Ovary (tissue), 9 donors: ENCODE measurements around the gene NINJ1. TPM values are rescaled to one million over a fixed set of nuclear protein-coding genes. Genes with fewer than 3 reads are reported as not detected.

ENCODE experiments used
- DNase-seq, 5 donors: peaks; one replicate each; pipeline ENCODE4 v3.0.0-alpha.2; 2019 to 2020
- H3K27ac ChIP-seq, 2 donors: fragments of 200-600 bp; one replicate each; pipeline versions ENCODE4 v1.5.1 to v1.8.0; 2019 to 2022
- H3K27me3 ChIP-seq: fragments of 200-600 bp; one replicate; pipeline ENCODE4 v1.8.0; 2022
- H3K36me3 ChIP-seq: fragments of 200-600 bp; sonication (generic); one replicate; pipeline ENCODE4 v1.5.1; 2019
- H3K4me1 ChIP-seq: one replicate; pipeline ENCODE4 v1.8.1; 2013; ENCODE audit warnings: mild to moderate bottlenecking, moderate library complexity; ENCODE audit not compliant: insufficient read depth
- H3K4me3 ChIP-seq: fragments of 200-600 bp; sonication (generic); one replicate; pipeline ENCODE4 v1.5.1; 2017
- H3K9me3 ChIP-seq, 2 donors: fragments of 200-600 bp in 1 of 2; sonication (generic) in 1 of 2; one replicate each; pipeline versions ENCODE4 v1.5.1 to v1.8.1; 2013 to 2019; ENCODE audit warnings: mild to moderate bottlenecking in 1 of 2, moderate library complexity in 1 of 2
- CTCF ChIP-seq, 3 donors: fragments of 450-650 bp in 2 of 3; fragments of 200-600 bp in 1 of 3; IDR thresholded peaks; one replicate each; pipeline versions ENCODE4 v1.5.1 to v1.8.0; 2016 to 2022; ENCODE audit warnings: antibody characterized with exemption in 3 of 3, mild to moderate bottlenecking in 1 of 3
- EP300 ChIP-seq: sonication (generic); formaldehyde crosslinking; IDR thresholded peaks from one replicate; pipeline ENCODE4 v1.6.1; 2017; ENCODE audit warnings: antibody characterized with exemption
- POLR2A ChIP-seq: fragments of 450-650 bp; IDR thresholded peaks from one replicate; pipeline ENCODE4 v1.6.1; 2017; ENCODE audit warnings: antibody characterized with exemption, mild to moderate bottlenecking, moderate library complexity
- WGBS, 3 donors: extraction: QIAGEN DNeasy Blood & Tissue Kit in 1 of 3; methylation state at CpG; one replicate each; pipeline versions ENCODE4 v1.1.5 to v1.1.7; 2013 to 2017; 5-methylcytosine and 5-hydroxymethylcytosine counted together
- intact Hi-C, 4 donors: fragments of 100-400 bp; cut with DNase I; formaldehyde crosslinking; loops; one replicate each; pipeline versions ENCODE4 v1.11.0 to v1.15.1; 2022 to 2023
- polyA plus RNA-seq, 2 donors: library from polyadenylated mRNA; stranded (reverse); fragments of 200-250 nt in 1 of 2; fragments of 350-450 nt in 1 of 2; fragmentation: Illumina TruSeq in 1 of 2; extraction: RNeasy Lipid Tissue Mini Kit (QIAGEN cat#74804) in 1 of 2; gene quantifications; one replicate each; pipeline ENCODE4 v1.2.3, GENCODE V29; 2013 to 2014
- total RNA-seq, 7 donors: library from RNA; depleted of rRNA in 2 of 7; stranded (reverse); fragments of >200 nt in 2 of 7; fragmentation: NEBNext Ultra II Directional in 3 of 7; extraction: Animal tissue kit (Norgen Biotek cat#: 25700) in 3 of 7; gene quantifications; one replicate each; pipeline versions ENCODE4 v1.1.0 to v1.2.4, GENCODE V29; 2016 to 2023
- donor health status: DM: no; HTN: no; CAD: no; lungs with moderate emphysema.
- donor health status: DM: no; HTN: no; CAD: no.
- donor health status: Bipolar disorder and iron deficiency.
- donor health status: DM: yes; HTN: yes; CAD: no.
- donor health status: DM: no; HTN: no; CAD: no.
- donor health status: DM: yes; HTN: yes; CAD: no.

NINJ1 gene
- total and polyA plus RNA-seq, 9 donors, result 7.5 to 75.2 (median 40.6) TPM

- TF ChIP-seq EP300 (no peak), POLR2A (no peak), CTCF (IDR thresholded peaks at IDR 0.05) (no peak)
- DNase-seq, result peak; percentile 11 to 26 (median 14)
- intact Hi-C loops, result no loop called here
- no peaks in the 10 kb centered on the region for H3K9me3 ChIP-seq
- 61 to 65% (median 63%) methylated on average over 12 of the region's 12 CpGs for WGBS, 3 donors
- peaks cover 2% of the 10 kb centered on the region for H3K4me1 ChIP-seq
- H3K27me3 ChIP-seq, result no peaks in the 10 kb centered on the region
- H3K4me3 ChIP-seq, result no peak overlapping the region
- H3K27ac ChIP-seq, result no peak overlapping the region
- H3K36me3 ChIP-seq, result no peaks in the 10 kb centered on the region
Measured at GRCh38 chr9:93089481-93089991, 44.5 kb downstream of the NINJ1 start.

GRCh38 chr9:93089024-93089423, 45.0 kb downstream of the NINJ1 start:
- peak in 2 of 5 donors; percentile 1 to 7 for DNase-seq
- H3K9me3 ChIP-seq, result no peaks in the 10 kb centered on the region
- H3K4me3 ChIP-seq, result no peak overlapping the region
- no peak overlapping the region for H3K27ac ChIP-seq
- H3K36me3 ChIP-seq, result no peaks in the 10 kb centered on the region
- peaks cover 2% of the 10 kb centered on the region for H3K4me1 ChIP-seq
- TF ChIP-seq CTCF (IDR thresholded peaks at IDR 0.05), result no peak
- TF ChIP-seq EP300, result no peak
- no peak for TF ChIP-seq POLR2A
- intact Hi-C loops, result no loop called here
- no peaks in the 10 kb centered on the region for H3K27me3 ChIP-seq
- WGBS, 3 donors, result 73 to 82% (median 76%) methylated on average over 5 of the region's 5 CpGs

- Histone ChIP-seq H3K9me3 (no peaks in the 10 kb centered on the region), H3K27ac (no peak overlapping the region), H3K4me3 (no peak overlapping the region), H3K27me3 (no peaks in the 10 kb centered on the region), H3K36me3 (no peaks in the 10 kb centered on the region), H3K4me1 (peaks cover under 1% of the 10 kb centered on the region)
- 90 to 94% (median 91%) methylated on average over 4 of the region's 4 CpGs for WGBS, 3 donors
- DNase-seq, result peak in 3 of 5 donors; percentile 10 to 19 (median 10)
- intact Hi-C loops, result no loop called here
- TF ChIP-seq POLR2A, result no peak
- no peak for TF ChIP-seq EP300
- TF ChIP-seq CTCF (IDR thresholded peaks at IDR 0.05), result no peak
Measured at GRCh38 chr9:93088656-93089015, 45.4 kb downstream of the NINJ1 start.

- Histone ChIP-seq H3K4me1 (no peaks in the 10 kb centered on the region), H3K27me3 (no peaks in the 10 kb centered on the region), H3K36me3 (no peaks in the 10 kb centered on the region), H3K27ac (no peak overlapping the region), H3K9me3 (no peaks in the 10 kb centered on the region), H3K4me3 (no peak overlapping the region)
- peak; percentile 5 to 30 (median 12) for DNase-seq
- WGBS, 3 donors, result 90 to 96% (median 96%) methylated on average over 12 of the region's 12 CpGs
- no peak for TF ChIP-seq EP300
- intact Hi-C loops, result no loop called here
Measured at GRCh38 chr9:93087971-93088655, 45.9 kb downstream of the NINJ1 start.
